ENCODE results near the gene PCDHA2.
"Not testable (repeated sequence)": the region's sequence is repeated elsewhere in the genome, so short reads cannot be mapped to it uniquely, and the experiment has no call there.

DNA sequence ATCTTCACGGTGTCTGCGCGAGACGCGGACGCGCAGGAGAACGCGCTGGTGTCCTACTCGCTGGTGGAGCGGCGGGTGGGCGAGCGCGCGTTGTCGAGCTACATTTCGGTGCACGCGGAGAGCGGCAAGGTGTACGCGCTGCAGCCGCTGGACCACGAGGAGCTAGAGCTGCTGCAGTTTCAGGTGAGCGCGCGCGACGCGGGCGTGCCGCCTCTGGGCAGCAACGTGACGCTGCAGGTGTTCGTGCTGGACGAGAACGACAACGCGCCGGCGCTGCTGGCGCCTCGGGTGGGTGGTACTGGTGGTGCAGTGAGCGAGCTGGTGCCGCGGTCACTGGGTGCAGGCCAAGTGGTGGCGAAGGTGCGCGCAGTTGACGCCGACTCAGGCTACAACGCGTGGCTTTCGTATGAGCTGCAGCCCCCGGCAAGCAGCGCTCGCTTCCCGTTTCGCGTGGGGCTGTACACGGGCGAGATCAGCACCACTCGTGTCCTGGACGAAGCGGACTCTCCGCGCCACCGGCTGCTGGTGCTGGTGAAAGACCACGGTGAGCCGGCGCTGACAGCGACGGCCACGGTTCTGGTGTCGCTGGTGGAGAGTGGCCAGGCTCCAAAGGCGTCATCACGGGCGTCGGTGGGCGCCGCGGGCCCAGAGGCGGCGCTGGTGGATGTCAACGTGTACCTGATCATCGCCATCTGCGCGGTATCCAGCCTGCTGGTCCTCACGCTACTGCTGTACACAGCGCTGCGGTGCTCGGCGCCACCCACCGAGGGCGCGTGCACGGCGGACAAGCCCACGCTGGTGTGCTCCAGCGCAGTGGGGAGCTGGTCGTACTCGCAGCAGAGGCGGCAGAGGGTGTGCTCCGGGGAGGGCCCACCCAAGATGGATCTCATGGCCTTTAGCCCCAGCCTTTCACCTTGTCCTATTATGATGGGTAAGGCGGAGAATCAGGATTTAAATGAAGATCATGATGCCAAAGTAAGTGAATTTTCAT lies 35.2 kb downstream of the PCDHA2 start:
- TF ChIP-seq, protein P1, sequence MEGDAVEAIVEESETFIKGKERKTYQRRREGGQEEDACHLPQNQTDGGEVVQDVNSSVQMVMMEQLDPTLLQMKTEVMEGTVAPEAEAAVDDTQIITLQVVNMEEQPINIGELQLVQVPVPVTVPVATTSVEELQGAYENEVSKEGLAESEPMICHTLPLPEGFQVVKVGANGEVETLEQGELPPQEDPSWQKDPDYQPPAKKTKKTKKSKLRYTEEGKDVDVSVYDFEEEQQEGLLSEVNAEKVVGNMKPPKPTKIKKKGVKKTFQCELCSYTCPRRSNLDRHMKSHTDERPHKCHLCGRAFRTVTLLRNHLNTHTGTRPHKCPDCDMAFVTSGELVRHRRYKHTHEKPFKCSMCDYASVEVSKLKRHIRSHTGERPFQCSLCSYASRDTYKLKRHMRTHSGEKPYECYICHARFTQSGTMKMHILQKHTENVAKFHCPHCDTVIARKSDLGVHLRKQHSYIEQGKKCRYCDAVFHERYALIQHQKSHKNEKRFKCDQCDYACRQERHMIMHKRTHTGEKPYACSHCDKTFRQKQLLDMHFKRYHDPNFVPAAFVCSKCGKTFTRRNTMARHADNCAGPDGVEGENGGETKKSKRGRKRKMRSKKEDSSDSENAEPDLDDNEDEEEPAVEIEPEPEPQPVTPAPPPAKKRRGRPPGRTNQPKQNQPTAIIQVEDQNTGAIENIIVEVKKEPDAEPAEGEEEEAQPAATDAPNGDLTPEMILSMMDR (conservative IDR thresholded peaks at IDR 0.05; ENCODE audit: low read depth, low read length) = not testable (repeated sequence)
- not testable (repeated sequence) for TF ChIP-seq MAFK (IDR thresholded peaks at IDR 0.05; ENCODE audit: low read depth, low read length); MAZ (IDR thresholded peaks at IDR 0.05; ENCODE audit: borderline replicate concordance, low read depth, low read length); POLR2A (IDR thresholded peaks at IDR 0.05; ENCODE audit: low read depth, low read length); USF2 (IDR thresholded peaks at IDR 0.05; ENCODE audit: low read depth, low read length); RFX5 (IDR thresholded peaks at IDR 0.05; ENCODE audit: low read depth, low read length); MXI1 (IDR thresholded peaks at IDR 0.05; ENCODE audit: borderline replicate concordance, low read depth, low read length)
- TF ChIP-seq, protein P2, sequence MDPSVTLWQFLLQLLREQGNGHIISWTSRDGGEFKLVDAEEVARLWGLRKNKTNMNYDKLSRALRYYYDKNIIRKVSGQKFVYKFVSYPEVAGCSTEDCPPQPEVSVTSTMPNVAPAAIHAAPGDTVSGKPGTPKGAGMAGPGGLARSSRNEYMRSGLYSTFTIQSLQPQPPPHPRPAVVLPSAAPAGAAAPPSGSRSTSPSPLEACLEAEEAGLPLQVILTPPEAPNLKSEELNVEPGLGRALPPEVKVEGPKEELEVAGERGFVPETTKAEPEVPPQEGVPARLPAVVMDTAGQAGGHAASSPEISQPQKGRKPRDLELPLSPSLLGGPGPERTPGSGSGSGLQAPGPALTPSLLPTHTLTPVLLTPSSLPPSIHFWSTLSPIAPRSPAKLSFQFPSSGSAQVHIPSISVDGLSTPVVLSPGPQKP (IDR thresholded peaks at IDR 0.05; ENCODE audit: borderline replicate concordance, low read depth, low read length) = not testable (repeated sequence)

All from IMR-90 (cell line).